T-helper 22 cell (primary cell): ENCODE measurements around the gene SIT1.

ENCODE experiments used
- DNase-seq: peaks from one replicate; pipeline ENCODE4 v3.0.0-alpha.2; 2020; ENCODE audit warnings: low read depth

Gene SIT1

GRCh38 chr9:35682520-35683315, 32.0 kb upstream of the SIT1 start:
- DNase-seq = no peak

GRCh38 chr9:35682051-35682450, 31.3 kb upstream of the SIT1 start:
- no peak for DNase-seq

- DNase-seq = no peak
Observed at GRCh38 chr9:35681341-35682002, 30.7 kb upstream of the SIT1 start.

- no peak for DNase-seq
Observed at GRCh38 chr9:35680331-35681105, 29.8 kb upstream of the SIT1 start.

- DNase-seq = no peak
Observed at GRCh38 chr9:35679766-35680330, 29.1 kb upstream of the SIT1 start.

- DNase-seq = no peak
Observed at GRCh38 chr9:35679091-35679490, 28.4 kb upstream of the SIT1 start.

GRCh38 chr9:35675732-35676392, 25.1 kb upstream of the SIT1 start:
- DNase-seq = no peak

- no peak for DNase-seq
Observed at GRCh38 chr9:35675204-35675603, 24.5 kb upstream of the SIT1 start.

- DNase-seq = no peak
Observed at GRCh38 chr9:35674025-35674361, 23.3 kb upstream of the SIT1 start.

GRCh38 chr9:35673132-35674024, 22.6 kb upstream of the SIT1 start, which contains the start of gene CA9:
TSS of gene CA9 (plus strand) at chr9:35673928. CDS start at chr9:35673960, 32 bp downstream.
- no peak for DNase-seq

GRCh38 chr9:35669331-35670145, 18.8 kb upstream of the SIT1 start:
- no peak for DNase-seq

GRCh38 chr9:35667939-35668338, 17.2 kb upstream of the SIT1 start:
- DNase-seq = no peak

GRCh38 chr9:35666549-35666948, 15.8 kb upstream of the SIT1 start:
- no peak for DNase-seq

- DNase-seq = no peak
Observed at GRCh38 chr9:35666045-35666444, 15.3 kb upstream of the SIT1 start.

- no peak for DNase-seq
Observed at GRCh38 chr9:35665471-35665818, 14.7 kb upstream of the SIT1 start.

- DNase-seq = peak; percentile 58
Observed at GRCh38 chr9:35664531-35665470, 14.1 kb upstream of the SIT1 start, which contains the start of gene ARHGEF39. TSS of gene ARHGEF39 (minus strand) at chr9:35665195. CDS start at chr9:35665169, 26 bp downstream.

GRCh38 chr9:35662437-35662836, 11.7 kb upstream of the SIT1 start:
- DNase-seq = no peak

GRCh38 chr9:35661756-35662350, 11.1 kb upstream of the SIT1 start:
- peak; percentile 61 for DNase-seq
